GM10266 (cell line): Measurements from ENCODE around the gene STARD8.

Experiments
- DNase-seq: peaks from one replicate; pipeline ENCODE4 v3.0.0; 2012; ENCODE audit errors: extremely low spot score
- TF ChIP-seq, protein P1 (sequence below): IDR thresholded peaks from 2 replicates; pipeline ENCODE4 v1.5.1; 2012; ENCODE audit warnings: mild to moderate bottlenecking, low read depth; ENCODE audit not compliant: control insufficient read depth, insufficient read depth; ENCODE audit errors: missing control alignments

STARD8 gene

DNA sequence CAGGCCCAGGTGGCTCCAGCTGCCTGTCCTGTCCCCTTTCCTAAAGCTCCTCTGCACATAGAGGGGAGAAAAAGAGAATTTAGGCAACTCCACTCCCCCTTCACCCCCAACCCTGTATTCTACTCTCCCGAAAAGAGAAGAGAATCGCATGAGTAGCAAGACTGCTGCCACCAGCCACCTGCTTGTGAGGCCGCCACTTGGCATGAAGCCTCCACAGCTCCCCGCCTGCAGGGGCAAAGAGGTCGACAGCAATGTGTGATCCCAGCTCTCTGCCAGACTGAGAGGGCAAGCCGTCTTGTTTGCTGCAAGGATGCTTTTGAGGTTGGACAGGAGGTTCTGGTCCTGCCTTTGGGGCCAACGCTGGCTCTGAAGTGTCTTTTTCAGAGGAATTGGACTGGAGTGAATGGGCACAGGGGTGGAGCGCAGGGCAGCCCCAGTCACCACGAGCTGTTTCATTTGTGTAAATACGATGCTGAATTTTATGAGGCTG lies 77.1 kb downstream of the STARD8 start:
- DNase-seq = no peak

DNA sequence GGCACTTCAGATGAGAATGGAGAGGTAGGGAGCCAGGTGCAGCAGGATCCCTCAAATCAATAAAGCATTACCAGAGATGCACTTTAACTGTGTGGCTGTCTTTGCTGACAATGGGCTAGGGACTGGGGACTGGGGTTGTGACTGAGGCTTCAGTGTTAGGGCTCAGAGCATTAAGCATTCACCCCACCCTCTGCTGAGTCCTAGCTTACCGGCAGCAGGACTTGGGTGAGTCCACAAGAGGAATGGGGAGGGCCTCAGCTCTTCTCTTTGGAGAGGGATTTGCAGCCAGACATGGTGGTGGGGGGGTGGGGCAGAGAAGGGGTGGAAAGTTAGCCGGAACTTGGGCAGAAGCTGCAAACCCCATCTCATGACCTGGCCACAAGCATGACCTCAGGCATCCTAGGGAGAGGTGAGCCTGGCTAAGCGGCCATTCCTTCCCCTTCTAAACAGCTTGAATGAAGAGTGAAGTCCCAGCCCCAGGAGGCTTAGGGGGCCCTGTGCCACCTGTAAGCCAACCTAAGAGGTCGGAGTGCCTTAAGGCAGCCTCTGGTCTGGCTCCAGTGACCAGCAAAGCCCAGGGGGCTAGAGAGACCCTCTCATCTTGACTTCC lies 78.4 kb downstream of the STARD8 start:
- TF ChIP-seq, protein P1, sequence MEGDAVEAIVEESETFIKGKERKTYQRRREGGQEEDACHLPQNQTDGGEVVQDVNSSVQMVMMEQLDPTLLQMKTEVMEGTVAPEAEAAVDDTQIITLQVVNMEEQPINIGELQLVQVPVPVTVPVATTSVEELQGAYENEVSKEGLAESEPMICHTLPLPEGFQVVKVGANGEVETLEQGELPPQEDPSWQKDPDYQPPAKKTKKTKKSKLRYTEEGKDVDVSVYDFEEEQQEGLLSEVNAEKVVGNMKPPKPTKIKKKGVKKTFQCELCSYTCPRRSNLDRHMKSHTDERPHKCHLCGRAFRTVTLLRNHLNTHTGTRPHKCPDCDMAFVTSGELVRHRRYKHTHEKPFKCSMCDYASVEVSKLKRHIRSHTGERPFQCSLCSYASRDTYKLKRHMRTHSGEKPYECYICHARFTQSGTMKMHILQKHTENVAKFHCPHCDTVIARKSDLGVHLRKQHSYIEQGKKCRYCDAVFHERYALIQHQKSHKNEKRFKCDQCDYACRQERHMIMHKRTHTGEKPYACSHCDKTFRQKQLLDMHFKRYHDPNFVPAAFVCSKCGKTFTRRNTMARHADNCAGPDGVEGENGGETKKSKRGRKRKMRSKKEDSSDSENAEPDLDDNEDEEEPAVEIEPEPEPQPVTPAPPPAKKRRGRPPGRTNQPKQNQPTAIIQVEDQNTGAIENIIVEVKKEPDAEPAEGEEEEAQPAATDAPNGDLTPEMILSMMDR = no peak
- no peak for DNase-seq

More for the DNA sequence above, 77.1 kb downstream of the STARD8 start:
- TF ChIP-seq, protein P1 = no peak

DNA sequence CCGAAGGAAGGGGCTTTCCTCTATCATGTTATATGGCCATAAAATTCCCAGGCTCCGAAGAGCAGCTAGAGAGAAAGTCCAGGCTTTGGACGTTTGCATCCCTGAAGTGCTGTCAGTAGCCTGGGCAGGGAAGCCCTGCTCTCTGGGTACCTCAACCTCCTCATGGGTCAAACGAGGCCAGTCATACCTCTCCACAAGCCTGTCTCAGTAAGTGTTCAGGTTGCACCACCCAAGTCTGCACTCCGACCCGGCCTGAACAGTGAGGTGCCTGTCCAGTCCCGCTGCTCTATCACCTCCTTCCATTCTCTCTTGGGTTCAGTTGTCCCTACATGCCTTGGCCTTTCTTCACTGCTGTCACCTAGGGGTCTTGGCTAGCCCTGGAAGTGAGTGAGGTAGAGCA lies 78.9 kb downstream of the STARD8 start:
- TF ChIP-seq, protein P1 = no peak
- no peak for DNase-seq

DNA sequence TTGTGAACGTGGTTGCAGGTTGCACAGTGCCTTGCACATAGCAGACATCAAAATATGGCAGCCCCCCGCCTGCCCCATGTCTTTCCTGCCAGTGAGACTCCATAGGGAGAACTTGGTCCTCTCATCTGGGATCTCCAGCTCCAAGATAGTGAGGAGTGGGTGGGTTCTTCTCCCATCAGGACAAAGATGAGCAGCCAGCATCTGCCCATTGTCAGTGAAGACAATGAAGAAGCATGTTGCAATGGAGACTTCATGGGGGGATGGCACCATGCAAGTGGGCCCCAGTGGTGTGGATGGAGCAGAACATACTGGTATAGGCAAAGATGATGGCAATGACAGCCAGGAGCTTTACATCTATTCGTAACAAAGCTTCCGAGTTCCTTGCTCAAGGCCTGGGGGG lies 80.2 kb downstream of the STARD8 start:
- no peak for DNase-seq

DNA sequence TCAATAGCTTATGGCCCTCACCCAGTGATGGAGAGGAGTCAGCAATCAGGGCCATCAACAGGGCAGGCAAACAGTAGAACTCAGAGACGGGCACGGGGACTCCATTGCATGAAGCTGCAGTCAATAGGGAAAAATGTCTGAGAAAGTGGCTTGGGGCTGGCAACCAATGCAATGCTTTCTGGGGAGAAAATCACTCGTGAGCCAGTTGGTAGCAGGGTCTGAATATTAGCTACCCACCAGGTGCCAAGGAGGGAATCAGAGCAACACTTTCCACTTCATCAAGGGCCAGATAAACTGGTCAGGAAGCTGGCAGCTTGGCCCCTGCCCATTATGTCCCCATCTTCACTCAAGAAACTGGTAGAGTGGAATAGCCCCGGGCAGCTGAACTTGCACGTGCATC lies 80.7 kb downstream of the STARD8 start:
- TF ChIP-seq, protein P1 = no peak
- DNase-seq = no peak

More for the DNA sequence above, 80.2 kb downstream of the STARD8 start:
- TF ChIP-seq, protein P1 = no peak

DNA sequence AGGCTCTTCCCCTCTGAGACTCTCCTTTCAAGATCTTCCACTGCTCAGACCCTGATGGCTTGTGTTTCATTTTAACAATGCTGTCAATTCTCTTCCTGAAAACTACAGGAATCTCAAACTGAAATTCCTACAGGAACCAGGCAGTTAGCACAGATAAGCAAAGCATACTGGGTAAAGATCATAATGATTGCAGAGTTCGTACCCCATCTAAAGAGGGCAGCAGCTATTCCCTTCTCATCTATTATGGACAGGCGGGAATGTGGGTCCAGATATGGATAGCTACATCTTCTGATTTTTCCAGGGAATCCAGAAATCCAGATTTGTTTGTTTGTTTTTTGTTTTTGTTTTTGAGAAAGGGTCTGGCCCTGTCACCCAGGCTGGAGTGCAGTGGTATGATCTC lies 83.8 kb downstream of the STARD8 start:
- DNase-seq = no peak
- TF ChIP-seq, protein P1 = no peak

DNA sequence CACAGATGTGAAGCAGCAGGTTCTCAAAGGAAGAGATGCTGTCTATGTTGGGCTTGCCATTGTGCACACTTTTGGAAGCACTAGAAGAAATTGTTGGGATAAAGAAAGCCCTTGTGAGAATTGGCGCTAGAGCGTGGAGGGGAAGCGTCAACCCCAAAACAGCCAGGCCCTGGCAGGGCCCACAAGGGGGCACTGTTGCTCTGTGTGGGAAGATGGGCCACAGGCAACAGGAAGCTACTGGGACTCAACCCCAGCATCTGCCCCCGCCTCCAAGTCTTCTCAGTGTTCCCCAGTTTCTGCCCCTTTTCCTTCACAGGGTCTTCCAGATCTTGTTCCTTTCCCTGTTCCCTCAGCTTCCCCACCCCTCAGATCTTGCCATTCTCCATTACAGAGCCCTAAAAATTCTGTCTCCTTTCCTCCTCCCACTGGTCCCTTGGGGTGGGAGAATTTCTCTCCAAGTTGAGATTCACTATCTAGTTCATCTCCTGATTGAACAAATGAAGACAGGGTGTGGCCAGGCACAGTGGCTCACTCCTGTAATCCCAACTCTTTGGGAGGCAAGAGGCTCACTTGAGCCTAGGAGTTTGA lies 85.5 kb downstream of the STARD8 start:
- peak; percentile 62 for DNase-seq
- TF ChIP-seq, protein P1 = peak; percentile 57
